Measurements from ENCODE around the gene PPARD.
"Not testable (repeated sequence)": the region's sequence is repeated elsewhere in the genome, so short reads cannot be mapped to it uniquely, and the experiment has no call there.

The PPARD gene

DNA sequence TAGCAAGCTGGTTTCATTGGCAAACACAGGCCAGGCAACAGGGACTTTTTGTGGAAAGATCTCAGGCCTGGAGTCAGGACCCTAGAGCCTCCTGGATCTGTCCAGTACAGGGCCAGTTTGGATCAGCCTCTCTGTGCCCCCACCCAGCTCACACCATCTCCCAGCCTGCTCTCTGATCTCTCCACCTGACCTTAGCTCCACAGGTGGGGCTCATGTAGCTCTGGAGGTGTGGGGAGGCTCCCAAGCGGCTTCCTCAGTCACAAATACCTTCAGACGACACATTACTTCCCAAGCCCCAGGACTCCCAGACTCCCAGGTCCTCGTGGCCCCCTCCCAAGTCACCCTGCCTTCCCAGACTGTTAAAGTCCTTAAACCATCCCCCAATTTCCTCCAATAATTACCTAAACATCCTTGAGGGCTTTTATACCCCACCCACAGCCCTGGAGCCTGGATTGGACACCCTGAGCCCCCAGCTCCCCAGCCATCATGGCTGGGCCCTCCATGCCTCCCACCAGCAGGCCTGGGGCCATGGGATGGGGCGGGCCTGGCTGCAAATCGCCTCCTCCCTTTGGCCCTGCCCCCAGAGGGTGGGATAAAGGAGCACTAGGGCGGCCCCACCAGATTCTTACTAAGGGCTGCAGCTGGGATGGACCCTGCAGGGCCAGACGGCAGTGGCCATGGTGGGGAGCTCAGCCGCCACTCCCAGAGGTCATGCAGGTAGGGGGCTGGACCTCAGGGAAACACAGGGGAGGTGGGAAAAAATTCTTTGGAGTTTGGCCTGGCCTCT lies 93.9 kb downstream of the PPARD start:
- Histone ChIP-seq H3K79me1 (replicated peaks; ENCODE audit: low read length, poor library complexity, severe bottlenecking) (no peaks in the 10 kb centered on the region), H3K4me3 (ENCODE audit: insufficient read depth in 1 of 2, low read depth in 1 of 2, low read length in 2 of 2) (no peak overlapping the region), H3K9ac (ENCODE audit: low read length) (no peak overlapping the region), H3K27ac (ENCODE audit: low read length, poor library complexity, severe bottlenecking) (no peak overlapping the region), H3K4me1 (ENCODE audit: control insufficient read depth, insufficient read depth, low read depth, low read length) (peaks cover 1% of the 10 kb centered on the region), H3K18ac (ENCODE audit: low read depth in 1 of 2, low read length in 2 of 2) (no peak overlapping the region), H2AFZ (ENCODE audit: low read depth, low read length) (no peak overlapping the region), H3K23ac (ENCODE audit: low read length in 2 of 2) (no peak overlapping the region), H2BK15ac (ENCODE audit: low read depth, poor library complexity, severe bottlenecking) (no peak overlapping the region), H2BK5ac (ENCODE audit: low read depth, low read length, poor library complexity, severe bottlenecking) (no peak overlapping the region), H3K4me2 (ENCODE audit: low read length, poor library complexity, severe bottlenecking) (no peak overlapping the region), H4K8ac (ENCODE audit: low read length) (no peak overlapping the region), H3K14ac (ENCODE audit: low read length in 2 of 2) (no peak overlapping the region), H3K36me3 (ENCODE audit: control insufficient read depth in 1 of 2, insufficient read depth in 2 of 2, low read depth in 1 of 2, low read length in 2 of 2) (no peaks in the 10 kb centered on the region), H2BK120ac (ENCODE audit: low read depth, low read length) (no peak overlapping the region), H4K91ac (ENCODE audit: low read length) (peak overlapping the region; percentile 15), H3K4ac (ENCODE audit: low read depth in 1 of 2, low read length in 2 of 2) (no peak overlapping the region), H3K27me3 (ENCODE audit: control insufficient read depth in 1 of 2, insufficient read depth in 1 of 2, low read length in 2 of 2) (no peaks in the 10 kb centered on the region), H3K9me3 (ENCODE audit: control insufficient read depth, low read length) (no peaks in the 10 kb centered on the region), H2AK5ac (ENCODE audit: low read length, severe bottlenecking) (no peak overlapping the region), H2BK12ac (ENCODE audit: low read length in 2 of 2) (no peak overlapping the region)
- DNase-seq: no peak
- WGBS: 72% methylated on average over 8 of the region's 8 CpGs

DNA sequence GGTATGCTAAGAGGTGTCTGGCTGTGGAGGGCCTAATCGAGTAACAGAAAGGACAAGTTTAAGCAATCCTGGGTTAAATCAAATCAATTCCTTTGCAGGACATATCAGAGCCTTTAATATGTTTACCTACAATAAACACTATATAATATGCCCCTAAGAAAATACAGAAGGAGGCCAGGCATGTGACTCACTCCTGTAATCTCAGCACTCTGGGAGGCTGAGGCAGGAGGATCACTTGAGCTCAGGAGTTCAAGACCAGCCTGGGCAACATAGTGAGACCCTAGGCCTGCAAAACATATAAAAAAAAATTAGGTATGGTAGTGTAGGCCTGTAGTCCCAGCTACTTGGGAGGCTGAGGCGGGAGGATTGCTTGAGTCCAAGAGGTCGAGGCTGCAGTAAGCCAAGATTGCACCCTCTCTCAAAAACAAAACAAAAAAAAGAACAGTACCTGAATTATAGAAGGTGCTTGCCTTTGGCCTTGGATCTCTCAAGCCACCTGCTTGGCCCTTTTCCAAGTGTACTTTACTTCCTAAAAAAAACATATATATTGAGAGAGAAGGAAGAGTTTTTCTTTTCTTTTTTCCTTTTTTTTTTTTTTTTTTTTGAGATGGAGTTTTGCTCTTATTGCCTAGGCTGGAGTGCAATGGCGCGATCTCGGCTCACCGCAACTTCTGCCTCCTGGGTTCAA lies 96.2 kb downstream of the PPARD start:
- not testable (repeated sequence) for H3K4me3 ChIP-seq (ENCODE audit: insufficient read depth in 1 of 2, low read depth in 1 of 2, low read length in 2 of 2); H3K79me1 ChIP-seq (replicated peaks; ENCODE audit: low read length, poor library complexity, severe bottlenecking); H4K91ac ChIP-seq (ENCODE audit: low read length); H3K4me2 ChIP-seq (ENCODE audit: low read length, poor library complexity, severe bottlenecking); H2BK5ac ChIP-seq (ENCODE audit: low read depth, low read length, poor library complexity, severe bottlenecking); H3K9ac ChIP-seq (ENCODE audit: low read length); H3K27ac ChIP-seq (ENCODE audit: low read length, poor library complexity, severe bottlenecking); H2AK5ac ChIP-seq (ENCODE audit: low read length, severe bottlenecking); H2BK12ac ChIP-seq (ENCODE audit: low read length in 2 of 2); H3K14ac ChIP-seq (ENCODE audit: low read length in 2 of 2); H4K8ac ChIP-seq (ENCODE audit: low read length); H2BK120ac ChIP-seq (ENCODE audit: low read depth, low read length); H2AFZ ChIP-seq (ENCODE audit: low read depth, low read length); H3K9me3 ChIP-seq (ENCODE audit: control insufficient read depth, low read length); H3K23ac ChIP-seq (ENCODE audit: low read length in 2 of 2); H3K4me1 ChIP-seq (ENCODE audit: control insufficient read depth, insufficient read depth, low read depth, low read length); H3K4ac ChIP-seq (ENCODE audit: low read depth in 1 of 2, low read length in 2 of 2); H2BK15ac ChIP-seq (ENCODE audit: low read depth, poor library complexity, severe bottlenecking); H3K18ac ChIP-seq (ENCODE audit: low read depth in 1 of 2, low read length in 2 of 2); DNase-seq; H3K27me3 ChIP-seq (ENCODE audit: control insufficient read depth in 1 of 2, insufficient read depth in 1 of 2, low read length in 2 of 2); H3K36me3 ChIP-seq (ENCODE audit: control insufficient read depth in 1 of 2, insufficient read depth in 2 of 2, low read depth in 1 of 2, low read length in 2 of 2)
- WGBS: 100% methylated on average over 3 of the region's 7 CpGs

DNA sequence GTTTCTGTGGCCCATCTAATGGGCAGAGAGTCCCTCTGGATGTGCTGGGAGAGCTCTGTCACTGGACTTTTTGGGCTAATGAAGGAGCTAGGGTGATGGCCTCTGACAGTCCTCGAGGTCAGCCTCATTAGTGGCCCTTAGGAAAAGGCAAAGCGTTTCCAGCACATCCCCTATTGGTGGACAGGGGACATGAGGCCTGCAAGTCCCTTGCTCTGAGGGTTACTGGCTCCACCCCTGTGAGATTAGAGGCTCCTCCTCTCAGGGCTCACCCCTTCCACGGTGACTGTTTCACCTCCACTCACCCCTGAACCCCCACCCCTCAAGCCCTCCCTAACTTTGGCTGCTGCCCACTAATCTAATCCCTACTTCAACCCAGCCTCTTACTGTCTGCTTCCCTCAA lies 97.0 kb downstream of the PPARD start:
- H3K27me3 ChIP-seq (ENCODE audit: control insufficient read depth in 1 of 2, insufficient read depth in 1 of 2, low read length in 2 of 2): no peaks in the 10 kb centered on the region
- no peak overlapping the region for H2AFZ ChIP-seq (ENCODE audit: low read depth, low read length)
- H2BK5ac ChIP-seq (ENCODE audit: low read depth, low read length, poor library complexity, severe bottlenecking): no peak overlapping the region
- no peak overlapping the region for H4K8ac ChIP-seq (ENCODE audit: low read length)
- H3K9ac ChIP-seq (ENCODE audit: low read length): no peak overlapping the region
- DNase-seq: no peak
- H3K4me1 ChIP-seq (ENCODE audit: control insufficient read depth, insufficient read depth, low read depth, low read length): peaks cover 5% of the 10 kb centered on the region
- H3K4me2 ChIP-seq (ENCODE audit: low read length, poor library complexity, severe bottlenecking): no peak overlapping the region
- H3K18ac ChIP-seq (ENCODE audit: low read depth in 1 of 2, low read length in 2 of 2): no peak overlapping the region
- no peak overlapping the region for H3K14ac ChIP-seq (ENCODE audit: low read length in 2 of 2)
- no peak overlapping the region for H3K27ac ChIP-seq (ENCODE audit: low read length, poor library complexity, severe bottlenecking)
- no peak overlapping the region for H3K4ac ChIP-seq (ENCODE audit: low read depth in 1 of 2, low read length in 2 of 2)
- no peaks in the 10 kb centered on the region for H3K9me3 ChIP-seq (ENCODE audit: control insufficient read depth, low read length)
- 71% methylated on average over 3 of the region's 3 CpGs for WGBS
- H4K91ac ChIP-seq (ENCODE audit: low read length): no peak overlapping the region
- no peak overlapping the region for H3K4me3 ChIP-seq (ENCODE audit: insufficient read depth in 1 of 2, low read depth in 1 of 2, low read length in 2 of 2)
- H2BK120ac ChIP-seq (ENCODE audit: low read depth, low read length): no peak overlapping the region
- H2BK12ac ChIP-seq (ENCODE audit: low read length in 2 of 2): no peak overlapping the region
- H2BK15ac ChIP-seq (ENCODE audit: low read depth, poor library complexity, severe bottlenecking): no peak overlapping the region
- H3K36me3 ChIP-seq (ENCODE audit: control insufficient read depth in 1 of 2, insufficient read depth in 2 of 2, low read depth in 1 of 2, low read length in 2 of 2): no peaks in the 10 kb centered on the region
- peak overlapping the region in 1 of 2 experiments; percentile 68 for H3K23ac ChIP-seq (ENCODE audit: low read length in 2 of 2)
- no peaks in the 10 kb centered on the region for H3K79me1 ChIP-seq (replicated peaks; ENCODE audit: low read length, poor library complexity, severe bottlenecking)
- no peak overlapping the region for H2AK5ac ChIP-seq (ENCODE audit: low read length, severe bottlenecking)

DNA sequence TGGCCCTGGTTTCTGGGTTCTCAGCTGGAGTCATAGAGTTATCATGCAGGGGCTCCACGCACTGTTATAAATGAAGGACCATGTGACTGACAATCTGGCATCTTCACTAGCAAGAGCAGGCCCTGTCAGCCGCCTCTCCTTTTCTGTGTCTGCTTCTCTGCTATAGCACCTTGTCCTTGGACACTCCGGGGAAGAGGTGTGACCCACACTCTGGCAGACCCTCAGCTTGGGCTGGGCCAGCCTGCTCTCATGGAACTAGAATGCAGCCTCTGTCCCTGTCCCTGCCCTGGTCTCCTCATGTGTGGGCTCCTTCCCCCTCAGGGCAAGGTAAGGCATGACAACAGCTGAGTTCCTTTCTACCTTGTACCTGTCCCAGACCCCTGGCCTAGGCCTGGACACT lies 98.8 kb downstream of the PPARD start:
- H3K23ac ChIP-seq (ENCODE audit: low read length in 2 of 2): no peak overlapping the region
- no peaks in the 10 kb centered on the region for H3K27me3 ChIP-seq (ENCODE audit: control insufficient read depth in 1 of 2, insufficient read depth in 1 of 2, low read length in 2 of 2)
- no peak overlapping the region for H3K14ac ChIP-seq (ENCODE audit: low read length in 2 of 2)
- no peak overlapping the region for H2BK15ac ChIP-seq (ENCODE audit: low read depth, poor library complexity, severe bottlenecking)
- H3K36me3 ChIP-seq (ENCODE audit: control insufficient read depth in 1 of 2, insufficient read depth in 2 of 2, low read depth in 1 of 2, low read length in 2 of 2): no peaks in the 10 kb centered on the region
- peak overlapping the region; percentile 6 for H2BK120ac ChIP-seq (ENCODE audit: low read depth, low read length)
- H2AK5ac ChIP-seq (ENCODE audit: low read length, severe bottlenecking): peak overlapping the region; percentile 53
- no peak overlapping the region for H4K91ac ChIP-seq (ENCODE audit: low read length)
- 79% methylated on average over 3 of the region's 3 CpGs for WGBS
- no peak for DNase-seq
- H4K8ac ChIP-seq (ENCODE audit: low read length): no peak overlapping the region
- no peak overlapping the region for H2BK12ac ChIP-seq (ENCODE audit: low read length in 2 of 2)
- no peaks in the 10 kb centered on the region for H3K79me1 ChIP-seq (replicated peaks; ENCODE audit: low read length, poor library complexity, severe bottlenecking)
- no peak overlapping the region for H3K4ac ChIP-seq (ENCODE audit: low read depth in 1 of 2, low read length in 2 of 2)
- H3K4me2 ChIP-seq (ENCODE audit: low read length, poor library complexity, severe bottlenecking): no peak overlapping the region
- H3K27ac ChIP-seq (ENCODE audit: low read length, poor library complexity, severe bottlenecking): no peak overlapping the region
- H3K4me1 ChIP-seq (ENCODE audit: control insufficient read depth, insufficient read depth, low read depth, low read length): peaks cover 4% of the 10 kb centered on the region
- H2AFZ ChIP-seq (ENCODE audit: low read depth, low read length): no peak overlapping the region
- H3K18ac ChIP-seq (ENCODE audit: low read depth in 1 of 2, low read length in 2 of 2): no peak overlapping the region
- H2BK5ac ChIP-seq (ENCODE audit: low read depth, low read length, poor library complexity, severe bottlenecking): no peak overlapping the region
- no peak overlapping the region for H3K4me3 ChIP-seq (ENCODE audit: insufficient read depth in 1 of 2, low read depth in 1 of 2, low read length in 2 of 2)
- H3K9ac ChIP-seq (ENCODE audit: low read length): no peak overlapping the region
- no peaks in the 10 kb centered on the region for H3K9me3 ChIP-seq (ENCODE audit: control insufficient read depth, low read length)
